Uterus (tissue), 2 donors: ENCODE results near the gene FLYWCH1.

Experiments used
- POLR2A ChIP-seq, 2 donors: fragments of 450-650 bp; IDR thresholded peaks; one replicate each; pipeline ENCODE4 v1.6.1; 2016; ENCODE audit warnings: antibody characterized with exemption in 2 of 2, mild to moderate bottlenecking in 1 of 2, moderate library complexity in 1 of 2
- TF ChIP-seq, protein P1 (sequence below), 4 experiments: fragments of 200-600 bp in 2 of 4; fragments of 450-650 bp in 2 of 4; sonication (generic) in 2 of 4; IDR thresholded peaks; one replicate each; pipeline ENCODE4 v1.5.1; 2016 to 2019; ENCODE audit warnings: antibody characterized with exemption in 4 of 4, mild to moderate bottlenecking in 2 of 4, moderate library complexity in 1 of 4

DNA sequence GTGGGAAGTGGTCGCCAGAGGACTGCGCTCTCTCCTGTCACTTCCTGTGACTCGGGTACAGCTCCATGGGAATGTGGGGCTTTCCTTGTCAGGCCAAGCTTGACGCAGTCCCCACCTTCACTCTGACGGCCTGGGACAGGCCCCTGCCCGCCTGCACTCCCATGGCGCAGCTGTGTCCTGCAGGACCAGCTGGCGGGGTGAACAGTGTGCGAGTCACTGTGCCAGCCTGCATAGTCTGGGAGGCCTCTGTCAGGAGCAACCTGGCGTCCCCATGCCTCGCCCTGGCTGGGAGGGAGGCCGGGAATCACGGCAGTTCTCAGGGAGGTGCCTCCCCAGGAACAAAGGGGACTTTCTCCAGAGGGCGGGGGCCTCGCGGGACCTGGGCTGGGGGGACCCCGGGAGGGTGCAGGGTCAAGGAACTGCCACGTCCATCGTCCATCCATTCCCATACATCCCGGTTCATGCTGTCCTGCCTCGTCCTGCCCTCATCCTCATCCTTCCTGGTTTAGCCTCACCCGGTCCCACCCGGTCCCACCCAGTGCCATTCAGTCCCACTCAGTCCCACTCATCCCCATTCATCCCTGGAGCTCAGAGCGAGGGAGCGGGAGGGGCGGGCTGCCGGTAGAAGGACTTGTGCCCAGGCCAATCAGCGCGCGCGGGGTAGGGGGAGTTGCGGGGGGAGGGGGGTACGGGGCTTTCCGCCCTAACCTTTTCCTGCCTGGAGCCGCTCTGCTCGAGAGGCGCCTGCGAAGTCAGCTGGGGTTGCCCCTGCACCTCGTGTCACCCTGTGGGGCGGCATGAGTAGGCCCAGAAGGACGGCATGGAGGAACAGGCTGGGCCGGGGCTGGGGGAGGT lies 13.4 kb downstream of the FLYWCH1 start:
- TF ChIP-seq, protein P1, sequence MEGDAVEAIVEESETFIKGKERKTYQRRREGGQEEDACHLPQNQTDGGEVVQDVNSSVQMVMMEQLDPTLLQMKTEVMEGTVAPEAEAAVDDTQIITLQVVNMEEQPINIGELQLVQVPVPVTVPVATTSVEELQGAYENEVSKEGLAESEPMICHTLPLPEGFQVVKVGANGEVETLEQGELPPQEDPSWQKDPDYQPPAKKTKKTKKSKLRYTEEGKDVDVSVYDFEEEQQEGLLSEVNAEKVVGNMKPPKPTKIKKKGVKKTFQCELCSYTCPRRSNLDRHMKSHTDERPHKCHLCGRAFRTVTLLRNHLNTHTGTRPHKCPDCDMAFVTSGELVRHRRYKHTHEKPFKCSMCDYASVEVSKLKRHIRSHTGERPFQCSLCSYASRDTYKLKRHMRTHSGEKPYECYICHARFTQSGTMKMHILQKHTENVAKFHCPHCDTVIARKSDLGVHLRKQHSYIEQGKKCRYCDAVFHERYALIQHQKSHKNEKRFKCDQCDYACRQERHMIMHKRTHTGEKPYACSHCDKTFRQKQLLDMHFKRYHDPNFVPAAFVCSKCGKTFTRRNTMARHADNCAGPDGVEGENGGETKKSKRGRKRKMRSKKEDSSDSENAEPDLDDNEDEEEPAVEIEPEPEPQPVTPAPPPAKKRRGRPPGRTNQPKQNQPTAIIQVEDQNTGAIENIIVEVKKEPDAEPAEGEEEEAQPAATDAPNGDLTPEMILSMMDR (IDR thresholded peaks at IDR 0.05): no peak
- TF ChIP-seq POLR2A (IDR thresholded peaks at IDR 0.05): no peak
